OCI-LY1 (cell line): ENCODE measurements around the gene SLC4A2.

Source experiments
- CTCF ChIP-seq: fragments of 200-600 bp; sonication (generic), shearing (Covaris generic); IDR thresholded peaks from 2 replicates; pipeline ENCODE4 v1.5.1; 2017; ENCODE audit warnings: mild to moderate bottlenecking, antibody characterized with exemption, low read length, moderate library complexity, mixed read lengths
- EZH2 ChIP-seq: fragments of 200-600 bp; sonication (generic), shearing (Covaris generic); IDR thresholded peaks from 2 replicates; pipeline ENCODE4 v1.8.0; 2017; ENCODE audit warnings: borderline replicate concordance, mixed run types, mild to moderate bottlenecking, antibody characterized with exemption, low read length, moderate library complexity, mixed read lengths

GRCh38 chr7:151110236-151110940 lies 51.0 kb downstream of the SLC4A2 start:
- no peak for TF ChIP-seq CTCF
- no peak for TF ChIP-seq EZH2
